ENCODE results near the gene ZNF322.

The ZNF322 gene

GRCh38 chr6:26602262-26602661, 57.3 kb downstream of the ZNF322 start:
- no peak for DNase-seq
- Histone ChIP-seq H3K4me3 (ENCODE audit: low read length) (no peak overlapping the region), H3K4me2 (ENCODE audit: low read depth, low read length) (no peak overlapping the region), H3K9me3 (replicated peaks; ENCODE audit: insufficient read depth, low read length) (no peaks in the 10 kb centered on the region), H3K9me2 (replicated peaks; ENCODE audit: insufficient read depth, low read length) (no peaks in the 10 kb centered on the region), H3K27me3 (replicated peaks; ENCODE audit: insufficient read depth, low read length) (no peaks in the 10 kb centered on the region), H3K4me1 (ENCODE audit: low read length) (peaks cover 8% of the 10 kb centered on the region; the same call in 1 of the 2 replicates), H3K9ac (ENCODE audit: low read length) (no peak overlapping the region), H3K79me2 (ENCODE audit: low read length) (peaks cover 16% of the 10 kb centered on the region), H3K27ac (ENCODE audit: low read length) (no peak overlapping the region), H2AFZ (ENCODE audit: low read length) (no peak overlapping the region), H3F3A (ENCODE audit: insufficient read depth, low read length) (0 out of 2 replicates have a peak, but pooled peaks cover 6% of the 10 kb centered on the region), H3K36me3 (replicated peaks; ENCODE audit: insufficient read depth, low read length) (peaks cover 3% of the 10 kb centered on the region; the same call in 1 of the 2 replicates), H4K20me1 (ENCODE audit: insufficient read depth, low read length) (no peaks in the 10 kb centered on the region)
- TF ChIP-seq EZH2 (optimal IDR thresholded peaks at IDR 0.05; ENCODE audit: low read depth, low read length) (no peak), EZH2phosphoT487 (IDR thresholded peaks at IDR 0.05; ENCODE audit: low read length) (no peak), CTCF (IDR thresholded peaks at IDR 0.05; ENCODE audit: low read length) (no peak)

GRCh38 chr6:26600759-26601158, 58.8 kb downstream of the ZNF322 start:
- Histone ChIP-seq H3K4me3 (ENCODE audit: low read length) (no peak overlapping the region), H4K20me1 (ENCODE audit: insufficient read depth, low read length) (no peaks in the 10 kb centered on the region), H3K27me3 (replicated peaks; ENCODE audit: insufficient read depth, low read length) (no peaks in the 10 kb centered on the region), H3K4me2 (ENCODE audit: low read depth, low read length) (no peak overlapping the region), H2AFZ (ENCODE audit: low read length) (no peak overlapping the region), H3K4me1 (ENCODE audit: low read length) (peaks cover 8% of the 10 kb centered on the region; the same call in 1 of the 2 replicates), H3K36me3 (replicated peaks; ENCODE audit: insufficient read depth, low read length) (peaks cover 3% of the 10 kb centered on the region; the same call in 1 of the 2 replicates), H3K9me3 (replicated peaks; ENCODE audit: insufficient read depth, low read length) (no peaks in the 10 kb centered on the region), H3K79me2 (ENCODE audit: low read length) (peaks cover 22% of the 10 kb centered on the region), H3K9me2 (replicated peaks; ENCODE audit: insufficient read depth, low read length) (no peaks in the 10 kb centered on the region), H3K27ac (ENCODE audit: low read length) (no peak overlapping the region), H3F3A (ENCODE audit: insufficient read depth, low read length) (peaks cover 15% of the 10 kb centered on the region), H3K9ac (ENCODE audit: low read length) (no peak overlapping the region)
- DNase-seq = no peak
- TF ChIP-seq CTCF (IDR thresholded peaks at IDR 0.05; ENCODE audit: low read length) = no peak
- TF ChIP-seq EZH2phosphoT487 (IDR thresholded peaks at IDR 0.05; ENCODE audit: low read length) = no peak
- TF ChIP-seq EZH2 (optimal IDR thresholded peaks at IDR 0.05; ENCODE audit: low read depth, low read length) = no peak

DNA sequence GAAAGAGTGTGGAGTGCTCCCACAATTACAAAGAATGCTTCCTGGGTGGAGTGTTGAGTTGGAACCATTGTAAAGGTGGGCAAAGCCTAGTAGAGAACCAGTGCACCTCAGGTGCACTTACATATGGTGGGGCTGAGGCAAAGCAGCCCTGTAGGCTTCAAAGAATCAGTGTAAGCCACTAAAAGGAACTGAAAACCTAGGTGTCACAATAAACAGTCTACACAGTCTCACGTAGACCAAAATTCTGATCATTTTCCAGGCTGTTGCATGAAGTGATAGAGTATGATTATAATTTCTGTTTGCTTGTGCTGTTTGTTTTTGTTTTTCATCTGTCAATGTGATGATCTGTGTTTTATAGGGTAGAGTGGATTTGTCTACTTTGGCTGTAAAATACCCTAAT, 60.0 kb downstream of the ZNF322 start:
- H3K36me3 ChIP-seq (replicated peaks; ENCODE audit: insufficient read depth, low read length) = peaks cover 3% of the 10 kb centered on the region; the same call in 1 of the 2 replicates
- no peak overlapping the region for H2AFZ ChIP-seq (ENCODE audit: low read length)
- H4K20me1 ChIP-seq (ENCODE audit: insufficient read depth, low read length) = no peaks in the 10 kb centered on the region
- no peak overlapping the region for H3K27ac ChIP-seq (ENCODE audit: low read length)
- no peak for DNase-seq
- H3K79me2 ChIP-seq (ENCODE audit: low read length) = peaks cover 22% of the 10 kb centered on the region
- no peak overlapping the region for H3K9ac ChIP-seq (ENCODE audit: low read length)
- H3K9me3 ChIP-seq (replicated peaks; ENCODE audit: insufficient read depth, low read length) = no peaks in the 10 kb centered on the region
- no peak overlapping the region for H3K4me3 ChIP-seq (ENCODE audit: low read length)
- H3K27me3 ChIP-seq (replicated peaks; ENCODE audit: insufficient read depth, low read length) = no peaks in the 10 kb centered on the region
- peaks cover 8% of the 10 kb centered on the region; the same call in 1 of the 2 replicates for H3K4me1 ChIP-seq (ENCODE audit: low read length)
- TF ChIP-seq EZH2 (optimal IDR thresholded peaks at IDR 0.05; ENCODE audit: low read depth, low read length) (no peak), EZH2phosphoT487 (IDR thresholded peaks at IDR 0.05; ENCODE audit: low read length) (no peak)
- H3K4me2 ChIP-seq (ENCODE audit: low read depth, low read length) = no peak overlapping the region
- peaks cover 15% of the 10 kb centered on the region for H3F3A ChIP-seq (ENCODE audit: insufficient read depth, low read length)
- H3K9me2 ChIP-seq (replicated peaks; ENCODE audit: insufficient read depth, low read length) = no peaks in the 10 kb centered on the region

- H3K4me3 ChIP-seq (ENCODE audit: low read length) = no peak overlapping the region
- H3K79me2 ChIP-seq (ENCODE audit: low read length) = peaks cover 22% of the 10 kb centered on the region
- H3K27me3 ChIP-seq (replicated peaks; ENCODE audit: insufficient read depth, low read length) = no peaks in the 10 kb centered on the region
- H2AFZ ChIP-seq (ENCODE audit: low read length) = no peak overlapping the region
- H3K9me2 ChIP-seq (replicated peaks; ENCODE audit: insufficient read depth, low read length) = no peaks in the 10 kb centered on the region
- H3K4me2 ChIP-seq (ENCODE audit: low read depth, low read length) = no peak overlapping the region
- no peaks in the 10 kb centered on the region for H3K9me3 ChIP-seq (replicated peaks; ENCODE audit: insufficient read depth, low read length)
- H3K4me1 ChIP-seq (ENCODE audit: low read length) = peaks cover 8% of the 10 kb centered on the region; the same call in 1 of the 2 replicates
- no peak for DNase-seq
- H3F3A ChIP-seq (ENCODE audit: insufficient read depth, low read length) = peaks cover 15% of the 10 kb centered on the region
- H3K9ac ChIP-seq (ENCODE audit: low read length) = no peak overlapping the region
- H4K20me1 ChIP-seq (ENCODE audit: insufficient read depth, low read length) = no peaks in the 10 kb centered on the region
- no peak overlapping the region for H3K27ac ChIP-seq (ENCODE audit: low read length)
- peaks cover 3% of the 10 kb centered on the region; the same call in 1 of the 2 replicates for H3K36me3 ChIP-seq (replicated peaks; ENCODE audit: insufficient read depth, low read length)
- TF ChIP-seq CTCF (IDR thresholded peaks at IDR 0.05; ENCODE audit: low read length) (no peak), EZH2phosphoT487 (IDR thresholded peaks at IDR 0.05; ENCODE audit: low read length) (no peak), EZH2 (optimal IDR thresholded peaks at IDR 0.05; ENCODE audit: low read depth, low read length) (no peak)
Observed at GRCh38 chr6:26599134-26599533, 60.4 kb downstream of the ZNF322 start.

Data from MM.1S (cell line).